GM12892 (cell line): ENCODE data around the gene PCSK6.

Source experiments
- POLR2A ChIP-seq: IDR thresholded peaks from 2 replicates; pipeline ENCODE4 v1.6.1; 2011; ENCODE audit warnings: low read depth, low read length, control low read depth
- POLR2AphosphoS5 ChIP-seq: IDR thresholded peaks from 2 replicates; pipeline ENCODE4 v1.6.1; 2011; ENCODE audit warnings: low read depth, low read length, control low read depth

DNA sequence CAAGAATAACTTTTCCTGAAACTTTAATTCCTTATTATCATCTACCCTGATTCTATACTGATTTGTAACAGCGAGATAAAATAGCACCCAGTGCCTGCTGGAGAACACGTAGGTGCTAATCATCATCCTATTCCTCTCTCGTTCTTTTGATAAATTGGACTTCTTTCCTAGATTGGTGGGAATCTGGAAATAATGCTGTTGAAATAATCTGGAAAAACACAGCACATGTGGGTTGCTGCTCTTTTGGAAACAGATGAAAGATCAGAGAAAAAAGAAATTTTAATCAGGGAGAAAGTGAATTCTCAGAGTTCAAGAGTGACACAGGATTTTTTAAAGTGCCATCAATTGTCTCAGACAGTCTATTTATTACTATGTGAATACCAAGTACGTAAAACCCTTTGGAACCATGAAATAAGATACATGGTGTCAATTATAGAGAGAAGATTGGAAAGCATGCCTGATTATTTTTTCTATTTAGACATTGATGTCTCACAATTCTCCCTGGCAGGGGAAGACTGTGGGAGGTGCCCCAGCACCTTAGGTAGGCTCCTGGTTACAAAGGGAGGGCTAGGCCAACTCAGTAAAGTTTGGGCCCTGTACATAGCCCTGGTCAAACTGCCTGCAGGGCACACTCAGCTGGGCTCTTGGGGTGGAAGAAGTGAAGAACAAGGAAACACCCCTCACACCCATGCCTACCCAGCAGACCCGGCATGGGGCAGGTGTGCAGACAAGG, 134.4 kb downstream of the PCSK6 start:
- TF ChIP-seq POLR2AphosphoS5 (no peak), POLR2A (no peak)
